Activated CD8-positive, alpha-beta T cell treated with anti-CD3 and anti-CD28 coated beads, Interleukin-2, amount 10 ng/mL, durations not matched to agents 7 days and 5 days (primary cell): ENCODE data around the gene CRYBB2. TPM values are rescaled to one million over a fixed set of nuclear protein-coding genes. Genes with fewer than 3 reads are reported as not detected.
"Not testable (repeated sequence)": the region's sequence is repeated elsewhere in the genome, so short reads cannot be mapped to it uniquely, and the experiment has no call there.

ENCODE experiments used
- ATAC-seq: fragments of 150-1000 bp; cut with Tn5 transposase; one replicate; pipeline ENCODE4 v1.10.0; 2021; ENCODE audit warnings: moderate library complexity
- CTCF ChIA-PET: fragments of 350-600 bp; sonication (Branson Sonifier 250); formaldehyde crosslinking; loops from one replicate; lab custom pipeline; 2021; ENCODE audit warnings: antibody characterized with exemption; lab: Charles Lee
- POLR2A ChIA-PET: fragments of 350-600 bp; sonication (Branson Sonifier 250); formaldehyde crosslinking; loops from one replicate; lab custom pipeline; 2021; ENCODE audit warnings: antibody characterized with exemption; lab: Charles Lee
- DNase-seq: peaks from one replicate; pipeline ENCODE4 v3.0.0-alpha.2; 2020
- H3K27ac Mint-ChIP-seq: one replicate; pipeline ENCODE4 v1.8.0; 2021; ENCODE audit warnings: mild to moderate bottlenecking, mixed read lengths
- H3K27me3 Mint-ChIP-seq: one replicate; pipeline ENCODE4 v1.8.0; 2021; ENCODE audit warnings: low read depth, mixed read lengths
- H3K36me3 Mint-ChIP-seq: one replicate; pipeline ENCODE4 v1.8.0; 2021; ENCODE audit warnings: low read depth, mixed read lengths
- H3K4me1 Mint-ChIP-seq: one replicate; pipeline ENCODE4 v1.8.0; 2021; ENCODE audit warnings: low read depth, mixed read lengths
- H3K4me3 Mint-ChIP-seq: one replicate; pipeline ENCODE4 v1.8.0; 2021; ENCODE audit warnings: mild to moderate bottlenecking, mixed read lengths
- H3K9me3 Mint-ChIP-seq: one replicate; pipeline ENCODE4 v1.8.0; 2022; ENCODE audit warnings: mixed read lengths; ENCODE audit not compliant: insufficient read depth
- total RNA-seq, 2 experiments: library from RNA; stranded (reverse); gene quantifications; one replicate each; pipeline ENCODE4 v1.2.3, GENCODE V29; 2021

The CRYBB2 gene
- total RNA-seq, 2 experiments from 2014 or later: not detected

DNA sequence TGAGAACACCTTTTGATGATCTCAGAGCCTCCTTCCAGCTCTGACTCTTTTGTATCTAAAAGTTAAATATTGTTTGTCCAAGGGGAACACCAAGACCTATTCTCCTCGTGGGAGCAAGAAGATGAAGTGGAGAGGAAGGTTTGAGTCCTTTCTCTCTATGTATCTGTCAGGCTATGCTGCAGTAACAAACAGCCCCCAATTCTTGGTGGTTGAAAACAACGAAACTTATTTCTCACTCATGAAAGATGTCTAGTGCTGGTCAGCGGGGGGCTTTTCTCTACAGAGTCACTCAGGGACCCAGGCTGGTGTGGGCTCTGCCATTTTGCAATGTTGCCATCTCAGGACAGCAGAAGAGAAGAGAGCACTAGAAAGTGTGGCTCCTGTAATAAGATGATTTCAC, 6.2 kb upstream of the CRYBB2 start:
- no peak overlapping the region for H3K4me3 Mint-ChIP-seq
- DNase-seq (no peak), ATAC-seq (no peak)
- peaks cover 12% of the 10 kb centered on the region for H3K9me3 Mint-ChIP-seq
- ChIA-PET POLR2A (no interaction called here), CTCF (interaction anchor here (2.2 kb wide), 1 partner anchor 11 kb away, joined by 12 read pairs; no protein-coding TSS in a partner anchor)
- H3K27ac Mint-ChIP-seq: no peak overlapping the region
- H3K36me3 Mint-ChIP-seq: no peaks in the 10 kb centered on the region
- no peaks in the 10 kb centered on the region for H3K4me1 Mint-ChIP-seq
- H3K27me3 Mint-ChIP-seq: peaks cover 2% of the 10 kb centered on the region

- peaks cover 12% of the 10 kb centered on the region for H3K9me3 Mint-ChIP-seq
- DNase-seq (no peak), ATAC-seq (no peak)
- H3K4me1 Mint-ChIP-seq: no peaks in the 10 kb centered on the region
- H3K36me3 Mint-ChIP-seq: no peaks in the 10 kb centered on the region
- peaks cover 5% of the 10 kb centered on the region for H3K27me3 Mint-ChIP-seq
- ChIA-PET CTCF (interaction anchor here (1.3 kb wide), 1 partner anchor 14 kb away, joined by 3 read pairs; no protein-coding TSS in a partner anchor), POLR2A (no interaction called here)
- H3K4me3 Mint-ChIP-seq: no peak overlapping the region
- H3K27ac Mint-ChIP-seq: no peak overlapping the region
Observed at GRCh38 chr22:25216230-25216629, 3.2 kb upstream of the CRYBB2 start.

GRCh38 chr22:25219948-25220442, 556 bp downstream of the CRYBB2 start:
- Mint-ChIP-seq H3K4me1 (no peaks in the 10 kb centered on the region), H3K9me3 (peaks cover 3% of the 10 kb centered on the region), H3K27ac (no peak overlapping the region), H3K36me3 (no peaks in the 10 kb centered on the region), H3K4me3 (no peak overlapping the region), H3K27me3 (peaks cover 9% of the 10 kb centered on the region)
- DNase-seq: no peak
- ChIA-PET CTCF (interaction anchor here (1.0 kb wide), 1 partner anchor 18 kb away, joined by 3 read pairs; no protein-coding TSS in a partner anchor), POLR2A (no interaction called here)
- ATAC-seq: no peak

GRCh38 chr22:25221790-25222189, 2.4 kb downstream of the CRYBB2 start:
- no peak for DNase-seq
- H3K4me3 Mint-ChIP-seq: no peak overlapping the region
- ATAC-seq: no peak
- H3K4me1 Mint-ChIP-seq: no peaks in the 10 kb centered on the region
- ChIA-PET POLR2A (no interaction called here), CTCF (no interaction called here)
- no peaks in the 10 kb centered on the region for H3K9me3 Mint-ChIP-seq
- H3K27me3 Mint-ChIP-seq: peaks cover 6% of the 10 kb centered on the region
- no peaks in the 10 kb centered on the region for H3K36me3 Mint-ChIP-seq
- no peak overlapping the region for H3K27ac Mint-ChIP-seq

GRCh38 chr22:25223269-25223850, 3.9 kb downstream of the CRYBB2 start:
- ChIA-PET CTCF (no interaction called here), POLR2A (no interaction called here)
- ATAC-seq: no peak
- no peak overlapping the region for H3K4me3 Mint-ChIP-seq
- H3K4me1 Mint-ChIP-seq: no peaks in the 10 kb centered on the region
- no peaks in the 10 kb centered on the region for H3K36me3 Mint-ChIP-seq
- H3K27ac Mint-ChIP-seq: no peak overlapping the region
- H3K27me3 Mint-ChIP-seq: peaks cover 10% of the 10 kb centered on the region
- DNase-seq: no peak
- H3K9me3 Mint-ChIP-seq: no peaks in the 10 kb centered on the region

DNA sequence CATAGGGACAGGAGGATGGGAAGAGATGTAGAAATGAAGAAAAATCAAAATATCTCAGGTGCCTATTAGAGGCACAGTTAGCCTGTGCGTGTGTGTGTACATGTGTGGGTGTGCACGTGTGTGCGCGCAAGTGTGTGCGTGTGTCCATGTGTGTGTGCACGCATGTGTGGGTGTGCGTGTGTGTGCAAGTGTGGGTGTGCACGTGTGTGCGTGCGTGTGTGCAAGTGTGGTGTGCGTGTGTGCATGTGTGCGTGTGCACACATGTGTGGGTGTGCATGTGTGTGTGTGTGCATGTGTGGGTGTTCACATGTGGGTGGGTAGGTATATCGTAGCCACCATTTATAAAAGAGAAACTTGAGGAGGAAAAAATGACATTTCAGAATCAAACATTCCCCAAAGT, 9.4 kb downstream of the CRYBB2 start:
- no peaks in the 10 kb centered on the region for H3K36me3 Mint-ChIP-seq
- POLR2A ChIA-PET: no interaction called here
- CTCF ChIA-PET: no interaction called here
- ATAC-seq (no peak), DNase-seq (no peak)
- no peaks in the 10 kb centered on the region for H3K9me3 Mint-ChIP-seq
- peaks cover 14% of the 10 kb centered on the region for H3K27me3 Mint-ChIP-seq
- H3K27ac Mint-ChIP-seq: no peak overlapping the region
- H3K4me1 Mint-ChIP-seq: no peaks in the 10 kb centered on the region
- H3K4me3 Mint-ChIP-seq: no peak overlapping the region

DNA sequence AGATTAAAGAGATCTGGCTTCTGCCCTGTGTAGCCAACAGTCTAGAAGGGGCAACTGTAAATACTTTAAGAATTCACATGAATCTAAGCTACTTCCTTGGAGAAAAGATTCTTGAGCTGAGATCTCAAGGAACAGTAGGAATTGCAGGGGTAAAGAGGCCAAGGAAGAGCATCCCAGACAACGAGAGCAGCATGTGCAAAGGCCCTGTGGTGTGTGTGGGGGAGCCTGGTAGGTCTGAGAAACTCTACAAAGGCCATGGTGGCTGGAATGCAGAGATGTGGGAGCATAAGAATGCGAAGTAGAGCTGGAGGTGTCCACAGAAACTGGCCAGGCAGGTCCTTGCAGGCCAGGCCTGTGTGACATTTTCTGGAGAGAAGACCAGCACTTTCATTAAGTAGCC, 11.3 kb downstream of the CRYBB2 start:
- DNase-seq, H3K36me3 Mint-ChIP-seq, H3K9me3 Mint-ChIP-seq, CTCF ChIA-PET, H3K4me3 Mint-ChIP-seq, ATAC-seq, POLR2A ChIA-PET, H3K4me1 Mint-ChIP-seq, H3K27ac Mint-ChIP-seq: not testable (repeated sequence)
- peaks cover 27% of the 10 kb centered on the region for H3K27me3 Mint-ChIP-seq

DNA sequence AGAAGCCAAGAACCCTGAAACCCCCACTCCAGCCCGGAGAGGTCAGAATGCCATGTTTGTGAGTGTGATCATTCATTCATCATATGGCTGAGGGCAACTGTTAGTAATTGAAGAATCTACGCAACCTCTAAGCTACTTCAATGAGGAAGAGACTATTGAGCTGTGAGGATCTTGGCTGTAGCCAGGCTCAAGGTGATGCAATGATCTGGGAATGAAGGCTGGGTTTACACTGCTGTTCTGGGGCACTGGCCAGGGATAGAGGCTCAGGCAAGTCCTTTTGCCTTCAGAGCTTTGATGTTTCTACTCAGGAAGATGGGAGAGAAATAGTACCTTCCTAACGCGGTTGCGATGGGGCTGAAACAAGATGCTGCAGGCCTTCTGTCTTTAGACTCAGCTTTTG, 12.9 kb downstream of the CRYBB2 start:
- ATAC-seq (no peak), DNase-seq (no peak)
- Mint-ChIP-seq H3K4me1 (peaks cover 4% of the 10 kb centered on the region), H3K4me3 (no peak overlapping the region), H3K36me3 (no peaks in the 10 kb centered on the region), H3K9me3 (no peaks in the 10 kb centered on the region), H3K27ac (no peak overlapping the region), H3K27me3 (peaks cover 25% of the 10 kb centered on the region)
- ChIA-PET POLR2A (no interaction called here), CTCF (no interaction called here)

- DNase-seq, H3K4me3 Mint-ChIP-seq, CTCF ChIA-PET, POLR2A ChIA-PET, ATAC-seq, H3K4me1 Mint-ChIP-seq, H3K36me3 Mint-ChIP-seq, H3K27ac Mint-ChIP-seq, H3K9me3 Mint-ChIP-seq: not testable (repeated sequence)
- peaks cover 27% of the 10 kb centered on the region for H3K27me3 Mint-ChIP-seq
Observed at GRCh38 chr22:25233706-25234105, 14.3 kb downstream of the CRYBB2 start.

GRCh38 chr22:25235547-25236290, 16.3 kb downstream of the CRYBB2 start:
- H3K4me1 Mint-ChIP-seq: peaks cover 4% of the 10 kb centered on the region
- ATAC-seq (peak; percentile 99), DNase-seq (peak; percentile 84)
- no peaks in the 10 kb centered on the region for H3K36me3 Mint-ChIP-seq
- no peaks in the 10 kb centered on the region for H3K9me3 Mint-ChIP-seq
- ChIA-PET POLR2A (no interaction called here), CTCF (interaction anchor here (0.6 to 1.5 kb wide), 4 partner anchors 12 to 418 kb away, joined by 3 read pairs; no protein-coding TSS in a partner anchor)
- no peak overlapping the region for H3K4me3 Mint-ChIP-seq
- no peak overlapping the region for H3K27ac Mint-ChIP-seq
- H3K27me3 Mint-ChIP-seq: peaks cover 26% of the 10 kb centered on the region

- no peaks in the 10 kb centered on the region for H3K36me3 Mint-ChIP-seq
- H3K9me3 Mint-ChIP-seq: no peaks in the 10 kb centered on the region
- H3K27me3 Mint-ChIP-seq: peaks cover 31% of the 10 kb centered on the region
- ATAC-seq (no peak), DNase-seq (no peak)
- no peak overlapping the region for H3K4me3 Mint-ChIP-seq
- POLR2A ChIA-PET: no interaction called here
- CTCF ChIA-PET: interaction anchor here (0.6 to 1.5 kb wide), 5 partner anchors 11 to 418 kb away, joined by 3 read pairs; no protein-coding TSS in a partner anchor
- H3K4me1 Mint-ChIP-seq: peaks cover 4% of the 10 kb centered on the region
- H3K27ac Mint-ChIP-seq: no peak overlapping the region
Observed at GRCh38 chr22:25236417-25236816, 17.0 kb downstream of the CRYBB2 start.

GRCh38 chr22:25237503-25237902, 18.1 kb downstream of the CRYBB2 start:
- no peak for ATAC-seq
- Mint-ChIP-seq H3K9me3 (no peaks in the 10 kb centered on the region), H3K4me1 (peaks cover 4% of the 10 kb centered on the region), H3K36me3 (no peaks in the 10 kb centered on the region), H3K27me3 (peaks cover 27% of the 10 kb centered on the region), H3K4me3 (no peak overlapping the region), H3K27ac (no peak overlapping the region)
- POLR2A ChIA-PET: no interaction called here
- no peak for DNase-seq
- CTCF ChIA-PET: interaction anchor here (1.4 kb wide), 1 partner anchor 156 kb away, joined by 3 read pairs; no protein-coding TSS in a partner anchor
